Tibial nerve (tissue), 4 donors: ENCODE results near the gene HIP1R. TPM values are rescaled to one million over a fixed set of nuclear protein-coding genes. Genes with fewer than 3 reads are reported as not detected.

ENCODE experiments used
- DNase-seq, 2 donors: peaks; one replicate each; pipeline ENCODE4 v3.0.0-alpha.2; 2019; ENCODE audit warnings: low spot score in 2 of 2
- H3K27ac ChIP-seq, 4 donors: fragments of 200-600 bp; sonication (generic) in 3 of 4; one replicate each; pipeline ENCODE4 v1.5.1; 2017 to 2019; ENCODE audit warnings: mild to moderate bottlenecking in 1 of 4
- H3K27me3 ChIP-seq, 2 donors: fragments of 200-600 bp; sonication (generic) in 1 of 2; one replicate each; pipeline versions ENCODE4 v1.5.1 to v1.6.0; 2017 to 2019
- H3K36me3 ChIP-seq, 3 donors: fragments of 200-600 bp; sonication (generic); one replicate each; pipeline ENCODE4 v1.5.1; 2018 to 2019
- H3K4me1 ChIP-seq, 4 donors: fragments of 200-600 bp; sonication (generic) in 3 of 4; one replicate each; pipeline ENCODE4 v1.5.1; 2017 to 2019
- H3K4me3 ChIP-seq, 4 donors: fragments of 200-600 bp; sonication (generic) in 3 of 4; one replicate each; pipeline ENCODE4 v1.5.1; 2017 to 2019; ENCODE audit warnings: mild to moderate bottlenecking in 1 of 4, moderate library complexity in 1 of 4
- H3K9me3 ChIP-seq, 4 donors: fragments of 200-600 bp; sonication (generic) in 3 of 4; one replicate each; pipeline ENCODE4 v1.5.1; 2017 to 2019
- CTCF ChIP-seq, 5 experiments: fragments of 200-600 bp in 3 of 5; fragments of 450-650 bp in 2 of 5; sonication (generic) in 3 of 5; IDR thresholded peaks; one replicate each; pipeline ENCODE4 v1.5.1; 2016 to 2019; ENCODE audit warnings: antibody characterized with exemption in 5 of 5, mild to moderate bottlenecking in 3 of 5, moderate library complexity in 2 of 5
- EP300 ChIP-seq, 2 donors: sonication (generic); formaldehyde crosslinking; IDR thresholded peaks; one replicate each; pipeline ENCODE4 v1.6.1; 2017; ENCODE audit warnings: antibody characterized with exemption in 2 of 2, mild to moderate bottlenecking in 1 of 2
- POLR2A ChIP-seq, 2 donors: fragments of 450-650 bp; IDR thresholded peaks; one replicate each; pipeline ENCODE4 v1.6.1; 2017; ENCODE audit warnings: antibody characterized with exemption in 2 of 2, mild to moderate bottlenecking in 2 of 2, moderate library complexity in 2 of 2
- WGBS, 2 donors: methylation state at CpG; one replicate each; pipeline ENCODE4 v1.1.5; 2018; 5-methylcytosine and 5-hydroxymethylcytosine counted together
- total RNA-seq, 4 donors: library from RNA; depleted of rRNA; stranded (reverse); fragments of >200 nt; gene quantifications; one replicate each; pipeline ENCODE4 v1.1.0, GENCODE V29; 2016

Gene HIP1R
- total RNA-seq, 4 donors from 2014 or later, result 10.3 to 22.5 (median 16.9) TPM

GRCh38 chr12:122845865-122846621, 10.8 kb downstream of the HIP1R start:
- 84 to 86% methylated on average over 9 to 14 of the region's 14 CpGs for WGBS, 2 donors
- Histone ChIP-seq H3K4me3 (no peak overlapping the region), H3K27ac (peak overlapping the region in 1 of 4 donors; percentile 46), H3K4me1 (peaks cover 0 to 38% (median 7%) of the 10 kb centered on the region in 4 donors), H3K27me3 (no peaks in the 10 kb centered on the region), H3K36me3 (no peaks in the 10 kb centered on the region), H3K9me3 (no peaks in the 10 kb centered on the region)
- no peak for TF ChIP-seq CTCF (IDR thresholded peaks at IDR 0.05)
- TF ChIP-seq POLR2A (IDR thresholded peaks at IDR 0.05), result no peak
- TF ChIP-seq EP300 (IDR thresholded peaks at IDR 0.05), result no peak
- no peak for DNase-seq

GRCh38 chr12:122846622-122847515, 11.6 kb downstream of the HIP1R start:
- H3K36me3 ChIP-seq, result no peaks in the 10 kb centered on the region
- peaks cover 0 to 40% (median 12%) of the 10 kb centered on the region in 4 donors for H3K4me1 ChIP-seq
- DNase-seq, result no peak
- H3K9me3 ChIP-seq, result no peaks in the 10 kb centered on the region
- 85 to 86% methylated on average over 22 to 24 of the region's 27 CpGs for WGBS, 2 donors
- H3K4me3 ChIP-seq, result no peak overlapping the region
- no peak overlapping the region for H3K27ac ChIP-seq
- TF ChIP-seq POLR2A (IDR thresholded peaks at IDR 0.05) (no peak), EP300 (IDR thresholded peaks at IDR 0.05) (no peak), CTCF (IDR thresholded peaks at IDR 0.05) (no peak)
- no peaks in the 10 kb centered on the region for H3K27me3 ChIP-seq

DNA sequence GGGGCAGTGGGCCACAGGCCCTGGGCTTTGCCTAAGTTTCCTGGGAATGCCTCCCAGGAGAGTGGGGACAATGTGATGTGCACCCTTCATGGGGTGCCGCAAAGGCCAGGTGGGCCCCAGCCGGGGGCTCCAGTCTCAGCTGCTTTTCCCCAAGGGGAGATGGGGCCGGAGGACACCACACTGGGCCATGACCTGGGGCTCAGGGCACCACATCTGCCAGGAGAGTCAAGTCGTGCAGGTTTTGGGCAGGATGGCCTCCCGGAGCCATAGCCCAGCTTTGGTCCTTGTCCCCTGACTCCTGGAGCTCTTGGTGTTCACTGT, 12.2 kb downstream of the HIP1R start:
- no peak for TF ChIP-seq CTCF (IDR thresholded peaks at IDR 0.05)
- H3K4me3 ChIP-seq, result no peak overlapping the region
- DNase-seq, result no peak

GRCh38 chr12:122847921-122848421, 12.7 kb downstream of the HIP1R start:
- H3K27ac ChIP-seq, result no peak overlapping the region
- H3K36me3 ChIP-seq, result no peaks in the 10 kb centered on the region
- H3K27me3 ChIP-seq, result no peaks in the 10 kb centered on the region
- no peak overlapping the region for H3K4me3 ChIP-seq
- no peaks in the 10 kb centered on the region for H3K9me3 ChIP-seq
- H3K4me1 ChIP-seq, result peaks cover 0 to 42% (median 17%) of the 10 kb centered on the region in 4 donors
- WGBS, 2 donors, result 49 to 68% methylated on average over 10 to 16 of the region's 16 CpGs
- no peak for TF ChIP-seq POLR2A (IDR thresholded peaks at IDR 0.05)
- TF ChIP-seq CTCF (IDR thresholded peaks at IDR 0.05), result no peak
- no peak for TF ChIP-seq EP300 (IDR thresholded peaks at IDR 0.05)
- DNase-seq, result no peak

More for the DNA sequence above, 12.2 kb downstream of the HIP1R start:
- Histone ChIP-seq H3K9me3 (no peaks in the 10 kb centered on the region), H3K36me3 (no peaks in the 10 kb centered on the region), H3K27ac (no peak overlapping the region), H3K27me3 (no peaks in the 10 kb centered on the region), H3K4me1 (peaks cover 0 to 40% (median 17%) of the 10 kb centered on the region in 4 donors)
- 80 to 90% methylated on average over 3 to 5 of the region's 5 CpGs for WGBS, 2 donors
